H9 (cell line): Measurements from ENCODE around the gene DHRS4L2. TPM values are rescaled to one million over a fixed set of nuclear protein-coding genes. Genes with fewer than 3 reads are reported as not detected.
"Not testable (repeated sequence)": the region's sequence is repeated elsewhere in the genome, so short reads cannot be mapped to it uniquely, and the experiment has no call there.

ENCODE experiments used
- DNase-seq: peaks from one replicate; pipeline ENCODE4 v3.0.0-alpha.2; 2017
- H2AFZ ChIP-seq: one replicate; pipeline ENCODE4 v1.6.1; 2013; ENCODE audit warnings: mild to moderate bottlenecking, low read length, control low read depth, moderate library complexity
- H2AK5ac ChIP-seq: 2 replicates; pipeline ENCODE4 v1.6.1; 2013; ENCODE audit warnings: low read length, control low read depth, mixed read lengths; ENCODE audit not compliant: insufficient read length
- H2BK120ac ChIP-seq: one replicate; pipeline ENCODE4 v1.6.1; 2013; ENCODE audit warnings: low read depth, mild to moderate bottlenecking, low read length, control low read depth, inconsistent platforms; ENCODE audit not compliant: poor library complexity, severe bottlenecking
- H2BK12ac ChIP-seq: 2 replicates; pipeline ENCODE4 v1.6.1; 2013; ENCODE audit warnings: low read length, control low read depth, mixed read lengths, low read depth; ENCODE audit not compliant: insufficient read length
- H2BK15ac ChIP-seq: 2 replicates; pipeline ENCODE4 v1.6.1; 2013; ENCODE audit warnings: low read depth, low read length, control low read depth
- H2BK20ac ChIP-seq: one replicate; pipeline ENCODE4 v1.6.1; 2013; ENCODE audit warnings: low read depth, mild to moderate bottlenecking, low read length, control low read depth, inconsistent platforms; ENCODE audit not compliant: poor library complexity, severe bottlenecking
- H2BK5ac ChIP-seq: 2 replicates; pipeline ENCODE4 v1.6.1; 2013; ENCODE audit warnings: low read length, control low read depth, mixed read lengths; ENCODE audit not compliant: insufficient read length
- H3K14ac ChIP-seq: 2 replicates; pipeline ENCODE4 v1.6.1; 2013; ENCODE audit warnings: low read length, control low read depth; ENCODE audit not compliant: insufficient read depth
- H3K18ac ChIP-seq: 2 replicates; pipeline ENCODE4 v1.6.1; 2013; ENCODE audit warnings: low read depth, mild to moderate bottlenecking, mixed read lengths, low read length, control low read depth; ENCODE audit not compliant: insufficient read length
- H3K23ac ChIP-seq: 2 replicates; pipeline ENCODE4 v1.6.1; 2013; ENCODE audit warnings: low read length, control low read depth, mixed read lengths, low read depth; ENCODE audit not compliant: insufficient read length
- H3K23me2 ChIP-seq: 2 replicates; pipeline ENCODE4 v1.6.1; 2013; ENCODE audit warnings: low read depth, mild to moderate bottlenecking, mixed read lengths, low read length, control low read depth; ENCODE audit not compliant: insufficient read length, poor library complexity, severe bottlenecking
- H3K27ac ChIP-seq: 2 replicates; pipeline ENCODE4 v1.5.1; 2013; ENCODE audit warnings: low read length, control low read depth, mixed read lengths, low read depth; ENCODE audit not compliant: insufficient read length
- H3K27me3 ChIP-seq: 2 replicates; pipeline ENCODE4 v1.6.1; 2013; ENCODE audit warnings: low read length, control low read depth, inconsistent platforms; ENCODE audit not compliant: insufficient read depth
- H3K4ac ChIP-seq: 2 replicates; pipeline ENCODE4 v1.6.1; 2013; ENCODE audit warnings: low read depth, mild to moderate bottlenecking, control low read depth, inconsistent platforms, low read length, moderate library complexity
- H3K4me1 ChIP-seq: 2 replicates; pipeline ENCODE4 v1.6.1; 2013; ENCODE audit warnings: low read length, control low read depth, inconsistent platforms; ENCODE audit not compliant: insufficient read depth
- H3K4me2 ChIP-seq: 2 replicates; pipeline ENCODE4 v1.6.1; 2013; ENCODE audit warnings: low read length, control low read depth, mixed read lengths; ENCODE audit not compliant: insufficient read length, insufficient read depth
- H3K56ac ChIP-seq: 2 replicates; pipeline ENCODE4 v1.6.1; 2013; ENCODE audit warnings: low read depth, mild to moderate bottlenecking, mixed read lengths, low read length, control low read depth; ENCODE audit not compliant: insufficient read length
- H3K79me1 ChIP-seq: 2 replicates; pipeline ENCODE4 v1.6.1; 2013; ENCODE audit warnings: low read depth, mild to moderate bottlenecking, moderate library complexity, low read length, control low read depth, inconsistent platforms; ENCODE audit not compliant: insufficient read depth, poor library complexity, severe bottlenecking
- H3K79me2 ChIP-seq: 2 replicates; pipeline ENCODE4 v1.6.1; 2013; ENCODE audit warnings: low read length, control low read depth, inconsistent platforms; ENCODE audit not compliant: insufficient read depth
- H3K9ac ChIP-seq: 2 replicates; pipeline ENCODE4 v1.6.1; 2013; ENCODE audit warnings: low read length, control low read depth, mixed read lengths; ENCODE audit not compliant: insufficient read length; ENCODE audit errors: extremely low read depth
- H3K9me3 ChIP-seq: one replicate; pipeline ENCODE4 v1.6.1; 2013; ENCODE audit warnings: low read depth, low read length, inconsistent platforms; ENCODE audit not compliant: control insufficient read depth
- H3T11ph ChIP-seq: one replicate; pipeline ENCODE4 v1.6.1; 2013; ENCODE audit warnings: mild to moderate bottlenecking, low read length, control low read depth, inconsistent platforms
- H4K20me1 ChIP-seq: one replicate; pipeline ENCODE4 v1.6.1; 2013; ENCODE audit not compliant: control insufficient read depth, insufficient read length, insufficient read depth
- H4K5ac ChIP-seq: 2 replicates; pipeline ENCODE4 v1.6.1; 2013; ENCODE audit warnings: low read depth, mild to moderate bottlenecking, mixed read lengths, low read length, control low read depth; ENCODE audit not compliant: insufficient read length
- H4K8ac ChIP-seq: replicated peaks from 2 replicates; pipeline ENCODE4 v1.6.1; 2013; ENCODE audit warnings: low read length, control low read depth, mixed read lengths, low read depth; ENCODE audit not compliant: insufficient read length
- H4K91ac ChIP-seq: 2 replicates; pipeline ENCODE4 v1.6.1; 2013; ENCODE audit warnings: low read depth, mild to moderate bottlenecking, moderate library complexity, mixed read lengths, low read length, control low read depth; ENCODE audit not compliant: insufficient read length
- H3K27ac Mint-ChIP-seq, 3 experiments: 2 replicates in 2 of 3; 3 replicates in 1 of 3; pipeline ENCODE4 v1.8.0; 2020 to 2021; ENCODE audit warnings: mixed read lengths in 3 of 3, mild to moderate bottlenecking in 1 of 3, moderate library complexity in 1 of 3
- H3K27me3 Mint-ChIP-seq: 2 replicates; pipeline ENCODE4 v1.8.0; 2021; ENCODE audit warnings: low read depth, mild to moderate bottlenecking, moderate library complexity, mixed read lengths
- H3K36me3 Mint-ChIP-seq, 3 experiments: 2 replicates in 2 of 3; 3 replicates in 1 of 3; pipeline ENCODE4 v1.8.0; 2020 to 2021; ENCODE audit warnings: low read depth in 3 of 3, mixed read lengths in 3 of 3; ENCODE audit not compliant: insufficient read depth in 1 of 3
- H3K4me1 Mint-ChIP-seq, 2 experiments: 2 replicates each; pipeline ENCODE4 v1.8.0; 2020; ENCODE audit warnings: mixed read lengths in 2 of 2
- H3K4me3 Mint-ChIP-seq, 2 experiments: 2 replicates in 1 of 2; 3 replicates in 1 of 2; pipeline ENCODE4 v1.8.0; 2020 to 2021; ENCODE audit warnings: mild to moderate bottlenecking in 2 of 2, mixed read lengths in 2 of 2, moderate library complexity in 1 of 2
- H3K9me3 Mint-ChIP-seq, 2 experiments: 2 replicates in 1 of 2; 3 replicates in 1 of 2; pipeline ENCODE4 v1.8.0; 2020; ENCODE audit warnings: mild to moderate bottlenecking in 2 of 2, mixed read lengths in 2 of 2, moderate library complexity in 1 of 2
- CTCF ChIP-seq: fragments of 200-600 bp; sonication (generic); conservative IDR thresholded peaks from 3 replicates; pipeline ENCODE4 v1.8.0; 2021; ENCODE audit warnings: antibody characterized with exemption, mild to moderate bottlenecking
- WGBS: extraction: QIAGEN DNeasy Blood & Tissue Kit; methylation state at CpG from one replicate; pipeline ENCODE4 v1.1.7; 2013; ENCODE audit warnings: missing lambda C conversion rate, low lambda C conversion rate, mixed read lengths; ENCODE audit not compliant: insufficient read length; ENCODE audit errors: extremely low coverage; 5-methylcytosine and 5-hydroxymethylcytosine counted together
- total RNA-seq: library from RNA; stranded (reverse); gene quantifications from 2 replicates; pipeline ENCODE4 v1.2.1, GENCODE V29; 2021

Gene DHRS4L2
- total RNA-seq, 1 experiment from 2014 or later: 10.2 TPM

GRCh38 chr14:23984891-23985602, 3.7 kb upstream of the DHRS4L2 start:
- H3K4me2 ChIP-seq: no peak overlapping the region
- H3K4ac ChIP-seq: no peak overlapping the region
- no peak overlapping the region for H3K9ac ChIP-seq
- no peaks in the 10 kb centered on the region for H3K79me2 ChIP-seq
- no peak overlapping the region for H3K18ac ChIP-seq
- no peak overlapping the region for H2BK20ac ChIP-seq
- H2AFZ ChIP-seq: no peak overlapping the region
- no peak overlapping the region for H4K8ac ChIP-seq
- H3K9me3 Mint-ChIP-seq: no peaks in the 10 kb centered on the region
- no peaks in the 10 kb centered on the region for H3K27me3 ChIP-seq
- no peak overlapping the region for H2AK5ac ChIP-seq
- no CpG with 5 or more reads among the region's 4 CpGs for WGBS
- no peak overlapping the region for H2BK120ac ChIP-seq
- no peaks in the 10 kb centered on the region for H3K79me1 ChIP-seq
- H3K4me1 ChIP-seq: no peaks in the 10 kb centered on the region
- no peak overlapping the region for H2BK15ac ChIP-seq
- H4K20me1 ChIP-seq: no peaks in the 10 kb centered on the region
- no peaks in the 10 kb centered on the region for H3K9me3 ChIP-seq
- no peak overlapping the region for H4K5ac ChIP-seq
- no peak overlapping the region for H3K4me3 Mint-ChIP-seq
- H2BK5ac ChIP-seq: no peak overlapping the region
- no peak overlapping the region for H3K14ac ChIP-seq
- H3T11ph ChIP-seq: no peak overlapping the region
- H2BK12ac ChIP-seq: no peak overlapping the region
- no peak overlapping the region for H3K27ac ChIP-seq
- H3K23ac ChIP-seq: no peak overlapping the region
- H3K23me2 ChIP-seq: peaks cover 3% of the 10 kb centered on the region
- no peaks in the 10 kb centered on the region for H3K36me3 Mint-ChIP-seq
- no peak overlapping the region for H3K56ac ChIP-seq
- TF ChIP-seq CTCF: no peak
- no peak overlapping the region for H4K91ac ChIP-seq
- H3K27me3 Mint-ChIP-seq: peaks cover 2% of the 10 kb centered on the region
- H3K27ac Mint-ChIP-seq: peak overlapping the region in 1 of 3 experiments; percentile 32; a peak in 1 of 7 replicates
- H3K4me1 Mint-ChIP-seq: peaks cover 12 to 19% of the 10 kb centered on the region in 2 experiments
- no peak for DNase-seq

GRCh38 chr14:23988223-23988606, 514 bp upstream of the DHRS4L2 start:
- H2BK5ac ChIP-seq, H3K79me2 ChIP-seq, H2BK12ac ChIP-seq, H3K27ac ChIP-seq, H3K23ac ChIP-seq, H3K4me1 ChIP-seq, H3K4ac ChIP-seq, H4K5ac ChIP-seq, H2BK20ac ChIP-seq, H4K20me1 ChIP-seq, H4K8ac ChIP-seq, H3K27ac Mint-ChIP-seq, H3K27me3 ChIP-seq, H2AFZ ChIP-seq, H3K14ac ChIP-seq, H3K36me3 Mint-ChIP-seq, H2BK15ac ChIP-seq, H3K79me1 ChIP-seq, H3K18ac ChIP-seq, H3K56ac ChIP-seq, H3K23me2 ChIP-seq, H2BK120ac ChIP-seq, DNase-seq, H4K91ac ChIP-seq, H3T11ph ChIP-seq, H2AK5ac ChIP-seq, H3K9ac ChIP-seq, H3K9me3 Mint-ChIP-seq, H3K27me3 Mint-ChIP-seq, H3K9me3 ChIP-seq: not testable (repeated sequence)
- H3K4me1 Mint-ChIP-seq: peaks cover 12 to 19% of the 10 kb centered on the region in 2 experiments
- no CpG with 5 or more reads among the region's 6 CpGs for WGBS
- peak overlapping the region; percentile 30 for H3K4me2 ChIP-seq
- peak overlapping the region; percentile 42 to 71 for H3K4me3 Mint-ChIP-seq
